ENCODE results near the gene GOT2. TPM values are rescaled to one million over a fixed set of nuclear protein-coding genes. Genes with fewer than 3 reads are reported as not detected.

GOT2 gene
- total and polyA plus RNA-seq, 2 of the 8 experiments (the other 6 are each of a cell fraction or from before 2014, with no cell fraction given): 62.9 to 223 TPM

DNA sequence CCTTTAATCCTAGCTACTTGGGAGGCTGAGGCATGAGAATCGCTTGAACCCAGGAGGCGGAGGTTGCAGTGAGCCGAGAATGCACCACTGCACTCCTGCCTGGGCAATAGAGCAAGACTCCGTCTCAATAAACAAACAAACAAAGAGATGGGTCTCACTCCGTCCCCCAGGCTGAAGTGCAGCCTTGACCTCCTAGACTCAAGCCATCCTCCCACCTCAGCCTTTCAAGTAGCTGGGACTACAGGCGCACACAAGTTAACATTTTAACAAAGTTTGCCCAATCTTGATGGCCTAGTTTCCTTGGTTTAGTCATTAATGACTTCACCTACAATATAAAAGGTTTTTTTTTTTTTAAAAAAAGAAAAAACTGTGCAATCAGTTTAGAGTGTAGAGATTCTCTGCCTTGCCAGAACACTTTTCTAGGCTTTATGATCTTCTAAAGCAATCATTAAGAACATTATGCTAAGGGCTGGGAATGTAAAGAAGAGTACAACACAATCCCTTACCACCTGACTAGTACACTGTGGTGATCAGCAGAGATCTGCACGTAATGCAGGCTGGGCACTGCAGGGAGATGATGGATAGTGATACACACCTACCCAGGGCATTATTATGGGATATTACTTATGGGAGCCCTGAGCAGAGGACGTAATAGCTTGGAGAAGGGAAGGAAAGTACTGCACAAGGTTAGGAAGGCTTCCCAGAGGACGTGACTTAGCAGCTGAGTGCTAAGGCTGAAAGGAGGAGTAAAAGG is 6.9 kb downstream of the GOT2 start (continued):
- TF ChIP-seq FOSL1 (IDR thresholded peaks at IDR 0.05; ENCODE audit: insufficient read depth, low read depth, low read length) (no peak), NRF1 (IDR thresholded peaks at IDR 0.05; ENCODE audit: low read depth, low read length) (no peak), SP1 (IDR thresholded peaks at IDR 0.05; ENCODE audit: low read depth, low read length) (no peak)
- TF ChIP-seq, protein P1, sequence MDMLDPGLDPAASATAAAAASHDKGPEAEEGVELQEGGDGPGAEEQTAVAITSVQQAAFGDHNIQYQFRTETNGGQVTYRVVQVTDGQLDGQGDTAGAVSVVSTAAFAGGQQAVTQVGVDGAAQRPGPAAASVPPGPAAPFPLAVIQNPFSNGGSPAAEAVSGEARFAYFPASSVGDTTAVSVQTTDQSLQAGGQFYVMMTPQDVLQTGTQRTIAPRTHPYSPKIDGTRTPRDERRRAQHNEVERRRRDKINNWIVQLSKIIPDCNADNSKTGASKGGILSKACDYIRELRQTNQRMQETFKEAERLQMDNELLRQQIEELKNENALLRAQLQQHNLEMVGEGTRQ (IDR thresholded peaks at IDR 0.05; ENCODE audit: low read length): no peak
